ENCODE data around the gene NUP155.
A peak's percentile ranks its signal among the peaks of the same experiment; 100 is the strongest.
"Not testable (repeated sequence)": the region's sequence is repeated elsewhere in the genome, so short reads cannot be mapped to it uniquely, and the experiment has no call there.

The NUP155 gene

GRCh38 chr5:37283214-37283820, 87.6 kb downstream of the NUP155 start:
- no peak for DNase-seq (ENCODE audit: low spot score)

DNA sequence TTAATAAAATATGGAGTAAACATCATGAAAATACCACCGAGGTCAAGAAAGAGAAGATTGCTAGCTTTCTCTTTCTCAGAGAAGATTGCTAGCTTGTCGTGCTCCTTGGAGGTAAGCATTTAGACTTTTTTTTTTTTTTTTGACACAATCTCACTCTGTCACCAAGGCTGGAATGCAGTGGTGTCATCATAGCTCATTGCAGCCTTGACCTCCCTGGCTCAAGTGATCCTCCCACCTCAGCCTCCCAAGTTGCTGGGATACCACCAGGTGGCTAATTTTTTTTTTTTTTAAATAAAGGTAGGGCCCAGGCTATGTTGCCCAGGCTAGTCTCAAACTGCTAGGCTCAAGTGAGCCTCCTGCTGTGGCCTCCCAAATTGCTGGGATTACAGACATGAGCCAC, 95.4 kb downstream of the NUP155 start:
- DNase-seq (ENCODE audit: low spot score): no peak

DNA sequence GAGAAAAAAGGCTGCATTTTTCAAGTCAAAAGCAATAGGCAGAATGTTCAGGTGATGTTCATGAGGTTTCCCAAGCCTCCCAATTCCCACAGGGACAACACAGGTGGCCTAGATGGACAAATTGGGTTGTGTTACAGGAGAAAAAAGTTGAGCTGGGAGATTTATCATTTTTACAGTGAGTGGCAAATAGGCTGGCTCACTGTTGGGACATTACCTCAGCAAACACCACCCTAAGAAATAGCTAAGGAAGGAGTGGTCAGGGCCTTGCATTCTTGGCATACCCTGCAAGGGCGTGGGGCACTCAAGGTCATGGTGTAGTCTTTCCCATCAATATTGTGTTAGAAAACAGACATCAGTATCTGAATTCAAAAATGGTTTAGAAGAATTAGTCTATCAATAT, 98.4 kb downstream of the NUP155 start:
- no peak for DNase-seq (ENCODE audit: low spot score)

DNA sequence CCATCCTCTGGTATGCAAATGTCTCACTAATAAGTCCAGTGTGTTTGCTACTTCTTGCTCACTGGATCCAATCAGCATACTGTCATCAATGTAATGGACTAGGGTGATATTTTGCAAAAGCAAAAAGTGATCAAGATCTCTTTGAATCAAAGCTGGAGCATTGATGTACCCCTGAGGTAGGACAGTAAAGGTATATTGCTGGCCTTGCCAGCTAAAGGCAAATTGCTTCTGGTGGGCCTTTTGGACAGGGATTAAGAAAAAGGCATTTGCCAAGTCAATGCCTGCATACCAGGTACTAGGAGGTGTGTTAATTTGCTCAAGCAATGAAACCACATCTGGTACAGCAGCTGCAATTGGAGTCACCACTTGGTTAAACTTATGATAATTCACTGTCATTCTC, 102.8 kb downstream of the NUP155 start:
- DNase-seq (ENCODE audit: low spot score): not testable (repeated sequence)

DNA sequence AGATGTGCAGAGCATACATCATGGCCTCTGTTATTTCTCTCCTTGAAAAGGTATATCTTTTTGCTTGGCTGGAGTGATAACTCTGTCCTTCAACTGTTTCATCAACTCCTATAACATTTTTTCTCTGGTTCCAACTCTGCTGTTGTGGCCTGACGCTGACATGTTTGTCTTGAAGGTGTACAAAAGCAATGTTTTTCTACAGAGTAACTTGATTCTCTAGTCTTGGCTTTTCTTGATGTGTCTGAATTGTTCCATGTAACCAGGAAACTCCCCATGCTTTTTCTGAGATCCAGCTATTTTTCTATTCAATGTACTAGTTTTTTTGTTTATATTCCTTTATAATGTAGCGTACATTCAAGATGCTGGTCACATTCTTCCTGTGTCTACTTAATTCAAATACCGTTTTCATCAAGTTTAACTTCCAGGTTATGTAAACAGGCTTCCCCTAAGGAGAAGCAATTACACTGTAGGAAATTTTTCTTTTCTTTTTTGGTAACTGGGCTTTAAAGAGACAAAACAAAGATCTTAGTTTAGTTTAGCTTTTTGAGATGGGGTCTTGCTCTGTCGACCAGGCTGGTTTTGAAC, 115.0 kb downstream of the NUP155 start:
- DNase-seq (ENCODE audit: low spot score): no peak

DNA sequence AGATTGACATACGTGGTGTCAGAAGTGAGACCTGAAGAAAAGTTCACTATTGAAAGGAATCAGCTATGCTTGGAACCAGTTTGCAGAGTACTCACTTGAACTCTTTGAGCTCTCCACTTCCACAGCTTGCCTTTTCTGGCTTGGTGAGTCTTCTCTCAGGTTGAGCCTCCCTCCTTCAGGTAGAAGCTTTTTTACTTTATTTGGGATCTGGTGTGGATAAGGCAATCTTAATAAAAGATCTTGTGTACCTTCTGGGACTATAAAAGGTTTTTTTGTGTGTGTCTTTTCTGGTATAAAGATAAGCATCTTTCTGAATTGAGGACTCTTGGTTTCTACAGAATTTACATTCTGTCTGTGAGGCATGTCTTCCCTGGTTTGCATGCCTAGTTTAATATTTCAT, 116.3 kb downstream of the NUP155 start:
- no peak for DNase-seq (ENCODE audit: low spot score)

- no peak for DNase-seq (ENCODE audit: low spot score)
These were observed 119.2 kb downstream of the NUP155 start for GRCh38 chr5:37251665-37252064.

- no peak for DNase-seq (ENCODE audit: low spot score)
These were observed 121.1 kb downstream of the NUP155 start for GRCh38 chr5:37249815-37250164.

- DNase-seq (ENCODE audit: low spot score): peak; percentile 76
These were observed 121.7 kb downstream of the NUP155 start, which contains the start of gene CPLANE1 for GRCh38 chr5:37248970-37249814. CPLANE1 (minus strand) TSS chr5:37249376; CDS start chr5:37247698, 1,678 bp downstream.

DNA sequence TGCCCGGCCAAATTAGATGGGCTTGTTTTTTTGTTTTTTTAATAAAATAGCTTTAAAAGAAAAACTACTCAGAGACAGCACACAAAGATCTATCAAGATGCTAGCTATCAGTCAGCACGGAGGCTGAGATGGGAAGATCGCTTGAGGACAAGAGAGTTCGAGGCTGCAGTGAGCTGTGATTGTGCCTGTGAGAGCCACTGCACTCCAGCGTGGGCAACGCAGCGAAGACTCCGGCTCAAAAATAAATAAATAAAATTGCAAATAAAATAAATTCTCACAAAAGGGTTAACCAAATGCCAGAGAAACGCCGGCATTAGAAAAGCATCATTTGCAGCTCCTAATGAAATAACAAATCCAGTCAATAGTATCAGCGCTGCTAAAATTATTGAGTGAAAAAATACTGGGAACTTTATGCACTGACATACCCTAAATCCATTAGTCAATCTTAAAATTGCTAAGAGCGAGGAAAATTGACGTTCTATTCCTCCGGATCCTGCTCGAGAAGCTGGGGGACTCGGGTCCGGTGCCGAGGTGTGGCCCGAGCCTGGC, 122.4 kb downstream of the NUP155 start:
- DNase-seq (ENCODE audit: low spot score): peak; percentile 58

DNA sequence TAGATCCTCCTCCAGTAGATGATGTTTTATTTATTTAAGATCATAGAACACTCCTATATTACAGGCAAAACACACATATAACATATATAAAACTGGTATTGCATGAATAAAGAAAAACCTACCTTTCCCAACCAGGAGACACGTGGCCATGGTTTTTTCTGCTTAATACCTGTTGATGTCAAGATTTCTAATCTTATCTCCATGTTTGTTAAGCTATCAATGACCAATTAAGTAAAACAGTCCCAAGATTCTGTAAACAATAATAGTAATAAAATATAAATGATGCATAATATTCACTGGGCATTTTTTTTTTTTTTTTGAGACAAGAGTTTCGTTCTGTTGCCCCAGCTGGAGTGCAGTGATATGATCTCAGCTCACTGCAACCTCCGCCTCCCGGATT, 123.4 kb downstream of the NUP155 start:
- no peak for DNase-seq (ENCODE audit: low spot score)

GRCh38 chr5:37247036-37247435, 123.9 kb downstream of the NUP155 start:
- no peak for DNase-seq (ENCODE audit: low spot score)

Measured in RKO (cell line).